Lung (tissue), 12 donors: ENCODE data around the gene SPATA12. TPM values are rescaled to one million over a fixed set of nuclear protein-coding genes. Genes with fewer than 3 reads are reported as not detected.
"Not testable (repeated sequence)": the region's sequence is repeated elsewhere in the genome, so short reads cannot be mapped to it uniquely, and the experiment has no call there.

Source experiments
- ATAC-seq: fragments of 200-7000 bp; cut with Tn5 transposase; one replicate; pipeline ENCODE4 v1.9.1; 2020; ENCODE audit warnings: moderate number of reproducible peaks; ENCODE audit not compliant: insufficient read depth, low FRiP score
- DNase-seq, 3 donors: peaks; one replicate each; pipeline ENCODE4 v3.0.0-alpha.2; 2013 to 2017
- H3K27ac ChIP-seq, 2 donors: one replicate each; pipeline ENCODE4 v1.5.1; 2013; ENCODE audit warnings: mild to moderate bottlenecking in 2 of 2, moderate library complexity in 2 of 2, control low read depth in 1 of 2, inconsistent platforms in 1 of 2, low read depth in 1 of 2, low read length in 1 of 2
- H3K27me3 ChIP-seq, 3 donors: one replicate each; pipeline ENCODE4 v1.5.1; 2013; ENCODE audit warnings: low read length in 2 of 3; ENCODE audit not compliant: control insufficient read depth in 3 of 3, insufficient read depth in 3 of 3
- H3K36me3 ChIP-seq, 4 donors: one replicate each; pipeline ENCODE4 v1.5.1; 2013; ENCODE audit warnings: low read length in 4 of 4, mild to moderate bottlenecking in 1 of 4, moderate library complexity in 1 of 4; ENCODE audit not compliant: control insufficient read depth in 4 of 4, insufficient read depth in 4 of 4
- H3K4me1 ChIP-seq, 5 donors: one replicate each; pipeline ENCODE4 v1.5.1; 2013; ENCODE audit warnings: low read length in 5 of 5, mild to moderate bottlenecking in 2 of 5, moderate library complexity in 1 of 5; ENCODE audit not compliant: control insufficient read depth in 5 of 5, insufficient read depth in 5 of 5
- H3K4me3 ChIP-seq: one replicate; pipeline ENCODE4 v1.5.1; 2013; ENCODE audit warnings: mild to moderate bottlenecking, control low read depth, moderate library complexity
- H3K9ac ChIP-seq, 2 donors: one replicate each; pipeline ENCODE4 v1.5.1; 2013; ENCODE audit warnings: low read length in 2 of 2, control low read depth in 1 of 2; ENCODE audit not compliant: insufficient read depth in 1 of 2
- H3K9me3 ChIP-seq, 4 donors: one replicate each; pipeline ENCODE4 v1.5.1; 2013; ENCODE audit warnings: low read length in 3 of 4, mild to moderate bottlenecking in 1 of 4, moderate library complexity in 1 of 4; ENCODE audit not compliant: control insufficient read depth in 4 of 4, insufficient read depth in 3 of 4
- CTCF ChIP-seq: IDR thresholded peaks from 2 replicates; pipeline ENCODE4 v1.5.1; 2012; ENCODE audit warnings: mild to moderate bottlenecking; ENCODE audit errors: control extremely low read depth, extremely low read depth
- WGBS, 2 donors: extraction: QIAGEN DNeasy Blood & Tissue Kit; methylation state at CpG; one replicate each; pipeline ENCODE4 v1.1.7; 2013; 5-methylcytosine and 5-hydroxymethylcytosine counted together
- polyA plus RNA-seq, 2 donors: library from polyadenylated mRNA; stranded (reverse); fragments of 200-250 nt; gene quantifications; one replicate each; pipeline ENCODE4 v1.2.1, GENCODE V29; 2013
- total RNA-seq, 2 donors: library from RNA; depleted of rRNA in 1 of 2; stranded (reverse); fragments of >200 nt in 1 of 2; gene quantifications; one replicate each; pipeline ENCODE4 v1.2.1, GENCODE V29; 2014 to 2021
- donor health status: control.
- donor health status: control.
- donor health status: Bipolar disorder and iron deficiency.
- donor health status: healthy.
- donor health status: DM: yes; HTN: yes; CAD: no.

Gene SPATA12
- total and polyA plus RNA-seq, 4 donors, result 0.08 to 0.15 (median 0.08) TPM; not detected in 1

GRCh38 chr3:57080171-57080570 is 19.7 kb downstream of the SPATA12 start:
- H3K4me1 ChIP-seq, result peaks cover 0 to 4% (median 0%) of the 10 kb centered on the region in 5 donors
- TF ChIP-seq CTCF, result no peak
- H3K4me3 ChIP-seq, result no peak overlapping the region
- H3K9me3 ChIP-seq, result no peaks in the 10 kb centered on the region
- no peak overlapping the region for H3K9ac ChIP-seq
- ATAC-seq, result no peak
- peaks cover 0 to 10% (median 3%) of the 10 kb centered on the region in 3 donors for H3K27me3 ChIP-seq
- 96 to 100% methylated on average over 4 of the region's 4 CpGs for WGBS, 2 donors
- no peak for DNase-seq
- no peaks in the 10 kb centered on the region for H3K36me3 ChIP-seq
- no peak overlapping the region for H3K27ac ChIP-seq

GRCh38 chr3:57081173-57081572 is 20.7 kb downstream of the SPATA12 start:
- no peaks in the 10 kb centered on the region for H3K36me3 ChIP-seq
- DNase-seq (no peak), ATAC-seq (no peak)
- peaks cover 0 to 4% (median 0%) of the 10 kb centered on the region in 5 donors for H3K4me1 ChIP-seq
- no peak overlapping the region for H3K27ac ChIP-seq
- no peak overlapping the region for H3K9ac ChIP-seq
- WGBS, 2 donors, result 47 to 70% methylated on average over 3 of the region's 3 CpGs
- H3K27me3 ChIP-seq, result peaks cover 0 to 10% (median 3%) of the 10 kb centered on the region in 3 donors
- no peaks in the 10 kb centered on the region for H3K9me3 ChIP-seq
- no peak overlapping the region for H3K4me3 ChIP-seq
- TF ChIP-seq CTCF, result no peak

- WGBS, 2 donors, result 86 to 91% methylated on average over 6 of the region's 6 CpGs
- H3K27ac ChIP-seq, result no peak overlapping the region
- H3K9me3 ChIP-seq, result no peaks in the 10 kb centered on the region
- peaks cover 0 to 4% (median 0%) of the 10 kb centered on the region in 5 donors for H3K4me1 ChIP-seq
- peaks cover 0 to 6% (median 2%) of the 10 kb centered on the region in 3 donors for H3K27me3 ChIP-seq
- H3K9ac ChIP-seq, result no peak overlapping the region
- DNase-seq (no peak), ATAC-seq (no peak)
- no peaks in the 10 kb centered on the region for H3K36me3 ChIP-seq
- no peak overlapping the region for H3K4me3 ChIP-seq
- no peak for TF ChIP-seq CTCF
Observed at GRCh38 chr3:57082481-57082880, 22.0 kb downstream of the SPATA12 start.

- not testable (repeated sequence) for H3K27me3 ChIP-seq, DNase-seq, H3K27ac ChIP-seq, H3K9me3 ChIP-seq, H3K4me1 ChIP-seq, H3K36me3 ChIP-seq, H3K4me3 ChIP-seq, ATAC-seq, H3K9ac ChIP-seq
- 94 to 96% methylated on average over 16 of the region's 16 CpGs for WGBS, 2 donors
Observed at GRCh38 chr3:57083266-57083995, 23.0 kb downstream of the SPATA12 start.
